ENCODE data around the gene RALGAPA2.

RALGAPA2 gene

GRCh38 chr20:20690676-20691476 is 21.6 kb downstream of the RALGAPA2 start:
- Histone ChIP-seq H3K4me3 (ENCODE audit: low read length) (no peak overlapping the region), H3K9me3 (ENCODE audit: low read length) (no peaks in the 10 kb centered on the region), H3K27me3 (ENCODE audit: insufficient read depth, low read length) (no peaks in the 10 kb centered on the region), H3K4me1 (ENCODE audit: insufficient read depth, low read length) (no peaks in the 10 kb centered on the region), H2AFZ (ENCODE audit: low read depth, low read length) (no peak overlapping the region), H3K36me3 (ENCODE audit: insufficient read depth, low read length) (no peaks in the 10 kb centered on the region)

GRCh38 chr20:20687319-20687718 is 25.1 kb downstream of the RALGAPA2 start:
- no peaks in the 10 kb centered on the region for H3K9me3 ChIP-seq (ENCODE audit: low read length)
- H3K4me1 ChIP-seq (ENCODE audit: insufficient read depth, low read length): no peaks in the 10 kb centered on the region
- no peaks in the 10 kb centered on the region for H3K27me3 ChIP-seq (ENCODE audit: insufficient read depth, low read length)
- no peak overlapping the region for H2AFZ ChIP-seq (ENCODE audit: low read depth, low read length)
- no peak overlapping the region for H3K4me3 ChIP-seq (ENCODE audit: low read length)
- no peaks in the 10 kb centered on the region for H3K36me3 ChIP-seq (ENCODE audit: insufficient read depth, low read length)

- Histone ChIP-seq H3K4me1 (ENCODE audit: insufficient read depth, low read length) (no peaks in the 10 kb centered on the region), H3K27me3 (ENCODE audit: insufficient read depth, low read length) (no peaks in the 10 kb centered on the region), H2AFZ (ENCODE audit: low read depth, low read length) (no peak overlapping the region), H3K4me3 (ENCODE audit: low read length) (no peak overlapping the region), H3K9me3 (ENCODE audit: low read length) (no peaks in the 10 kb centered on the region), H3K36me3 (ENCODE audit: insufficient read depth, low read length) (no peaks in the 10 kb centered on the region)
These were observed 26.8 kb downstream of the RALGAPA2 start for GRCh38 chr20:20685635-20686034.

GRCh38 chr20:20683481-20684321 is 28.7 kb downstream of the RALGAPA2 start:
- Histone ChIP-seq H3K36me3 (ENCODE audit: insufficient read depth, low read length) (no peaks in the 10 kb centered on the region), H2AFZ (ENCODE audit: low read depth, low read length) (no peak overlapping the region), H3K4me3 (ENCODE audit: low read length) (no peak overlapping the region), H3K4me1 (ENCODE audit: insufficient read depth, low read length) (no peaks in the 10 kb centered on the region), H3K27me3 (ENCODE audit: insufficient read depth, low read length) (no peaks in the 10 kb centered on the region), H3K9me3 (ENCODE audit: low read length) (no peaks in the 10 kb centered on the region)

- Histone ChIP-seq H3K9me3 (ENCODE audit: low read length) (no peaks in the 10 kb centered on the region), H3K27me3 (ENCODE audit: insufficient read depth, low read length) (no peaks in the 10 kb centered on the region), H3K4me1 (ENCODE audit: insufficient read depth, low read length) (no peaks in the 10 kb centered on the region), H2AFZ (ENCODE audit: low read depth, low read length) (no peak overlapping the region), H3K36me3 (ENCODE audit: insufficient read depth, low read length) (no peaks in the 10 kb centered on the region), H3K4me3 (ENCODE audit: low read length) (no peak overlapping the region)
These were observed 29.4 kb downstream of the RALGAPA2 start for GRCh38 chr20:20683020-20683419.

- H3K4me3 ChIP-seq (ENCODE audit: low read length): no peak overlapping the region
- H2AFZ ChIP-seq (ENCODE audit: low read depth, low read length): no peak overlapping the region
- H3K9me3 ChIP-seq (ENCODE audit: low read length): no peaks in the 10 kb centered on the region
- no peaks in the 10 kb centered on the region for H3K4me1 ChIP-seq (ENCODE audit: insufficient read depth, low read length)
- H3K36me3 ChIP-seq (ENCODE audit: insufficient read depth, low read length): peaks cover 2% of the 10 kb centered on the region
- H3K27me3 ChIP-seq (ENCODE audit: insufficient read depth, low read length): no peaks in the 10 kb centered on the region
These were observed 31.4 kb downstream of the RALGAPA2 start for GRCh38 chr20:20680991-20681508.

GRCh38 chr20:20679316-20679715 is 33.1 kb downstream of the RALGAPA2 start:
- Histone ChIP-seq H3K4me1 (ENCODE audit: insufficient read depth, low read length) (no peaks in the 10 kb centered on the region), H2AFZ (ENCODE audit: low read depth, low read length) (no peak overlapping the region), H3K27me3 (ENCODE audit: insufficient read depth, low read length) (no peaks in the 10 kb centered on the region)

GRCh38 chr20:20677186-20677585 is 35.3 kb downstream of the RALGAPA2 start:
- H2AFZ ChIP-seq (ENCODE audit: low read depth, low read length): no peak overlapping the region
- no peak overlapping the region for H3K4me3 ChIP-seq (ENCODE audit: low read length)
- H3K36me3 ChIP-seq (ENCODE audit: insufficient read depth, low read length): peaks cover 2% of the 10 kb centered on the region
- no peaks in the 10 kb centered on the region for H3K27me3 ChIP-seq (ENCODE audit: insufficient read depth, low read length)
- no peaks in the 10 kb centered on the region for H3K4me1 ChIP-seq (ENCODE audit: insufficient read depth, low read length)
- no peaks in the 10 kb centered on the region for H3K9me3 ChIP-seq (ENCODE audit: low read length)

More at GRCh38 chr20:20679316-20679715, 33.1 kb downstream of the RALGAPA2 start:
- peaks cover 2% of the 10 kb centered on the region for H3K36me3 ChIP-seq (ENCODE audit: insufficient read depth, low read length)
- H3K4me3 ChIP-seq (ENCODE audit: low read length): no peak overlapping the region
- H3K9me3 ChIP-seq (ENCODE audit: low read length): no peaks in the 10 kb centered on the region

GRCh38 chr20:20668639-20669038 is 43.8 kb downstream of the RALGAPA2 start:
- no peak overlapping the region for H3K4me3 ChIP-seq (ENCODE audit: low read length)
- H3K27me3 ChIP-seq (ENCODE audit: insufficient read depth, low read length): no peaks in the 10 kb centered on the region
- no peak overlapping the region for H2AFZ ChIP-seq (ENCODE audit: low read depth, low read length)
- no peaks in the 10 kb centered on the region for H3K9me3 ChIP-seq (ENCODE audit: low read length)
- no peaks in the 10 kb centered on the region for H3K36me3 ChIP-seq (ENCODE audit: insufficient read depth, low read length)
- H3K4me1 ChIP-seq (ENCODE audit: insufficient read depth, low read length): peaks cover 17% of the 10 kb centered on the region

GRCh38 chr20:20666359-20666758 is 46.1 kb downstream of the RALGAPA2 start:
- no peaks in the 10 kb centered on the region for H3K9me3 ChIP-seq (ENCODE audit: low read length)
- H2AFZ ChIP-seq (ENCODE audit: low read depth, low read length): peak overlapping the region; percentile 10
- H3K4me1 ChIP-seq (ENCODE audit: insufficient read depth, low read length): peaks cover 17% of the 10 kb centered on the region
- H3K27me3 ChIP-seq (ENCODE audit: insufficient read depth, low read length): no peaks in the 10 kb centered on the region
- no peak overlapping the region for H3K4me3 ChIP-seq (ENCODE audit: low read length)
- no peaks in the 10 kb centered on the region for H3K36me3 ChIP-seq (ENCODE audit: insufficient read depth, low read length)

- H3K9me3 ChIP-seq (ENCODE audit: low read length): no peaks in the 10 kb centered on the region
- H3K36me3 ChIP-seq (ENCODE audit: insufficient read depth, low read length): no peaks in the 10 kb centered on the region
- no peak overlapping the region for H2AFZ ChIP-seq (ENCODE audit: low read depth, low read length)
- H3K4me1 ChIP-seq (ENCODE audit: insufficient read depth, low read length): peaks cover 17% of the 10 kb centered on the region
- no peaks in the 10 kb centered on the region for H3K27me3 ChIP-seq (ENCODE audit: insufficient read depth, low read length)
- H3K4me3 ChIP-seq (ENCODE audit: low read length): no peak overlapping the region
These were observed 46.7 kb downstream of the RALGAPA2 start for GRCh38 chr20:20665606-20666332.

- Histone ChIP-seq H2AFZ (ENCODE audit: low read depth, low read length) (no peak overlapping the region), H3K4me3 (ENCODE audit: low read length) (no peak overlapping the region), H3K27me3 (ENCODE audit: insufficient read depth, low read length) (no peaks in the 10 kb centered on the region), H3K36me3 (ENCODE audit: insufficient read depth, low read length) (no peaks in the 10 kb centered on the region), H3K9me3 (ENCODE audit: low read length) (no peaks in the 10 kb centered on the region), H3K4me1 (ENCODE audit: insufficient read depth, low read length) (peaks cover 17% of the 10 kb centered on the region)
These were observed 47.5 kb downstream of the RALGAPA2 start for GRCh38 chr20:20664795-20665589.
